Inflammatory macrophage (primary cell): ENCODE results near the gene SRPK1.
A peak's percentile ranks its signal among the peaks of the same experiment; 100 is the strongest.

Experiments
- DNase-seq, 2 donors: peaks; one replicate each; pipeline ENCODE4 v3.0.0-alpha.2; 2020 to 2022

SRPK1 gene

GRCh38 chr6:35897486-35897885, 23.4 kb downstream of the SRPK1 start:
- DNase-seq: no peak

DNA sequence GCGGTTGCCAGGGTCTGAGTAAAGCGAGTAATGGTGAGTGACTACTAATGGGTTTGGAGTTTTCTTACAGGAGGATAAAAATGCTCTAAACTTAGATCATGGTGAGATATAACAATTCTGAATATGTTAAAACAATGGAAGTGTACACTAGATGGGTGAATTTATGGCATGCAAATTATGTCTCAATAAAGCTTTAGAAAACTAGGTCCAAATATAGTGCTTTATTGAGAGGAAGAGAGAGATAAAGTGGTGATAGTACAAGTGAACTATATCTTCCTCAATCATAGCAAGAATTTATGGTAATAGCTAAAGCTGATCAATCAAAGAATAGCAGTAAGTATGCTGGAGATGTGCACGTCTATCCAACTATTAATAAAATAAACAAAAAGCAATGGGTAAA, 23.9 kb downstream of the SRPK1 start:
- DNase-seq: no peak

DNA sequence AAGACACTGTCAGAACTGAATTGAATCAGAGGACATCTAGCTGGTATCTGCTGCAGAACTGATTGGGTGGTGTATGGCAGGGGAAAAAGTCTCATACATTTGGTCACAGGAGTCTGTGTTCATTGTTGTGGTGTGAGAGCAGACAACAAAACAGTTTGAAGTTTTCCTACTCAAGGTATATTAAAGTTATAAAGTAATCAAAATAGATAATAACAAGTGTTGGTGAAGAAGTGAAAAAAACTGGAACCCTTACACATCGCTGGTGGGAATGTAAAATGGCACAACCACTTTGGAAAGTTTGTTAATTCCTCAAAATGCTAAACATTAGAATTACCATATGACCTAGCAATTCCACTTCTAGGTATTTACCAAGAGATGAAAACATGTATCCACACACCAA, 24.7 kb downstream of the SRPK1 start:
- no peak for DNase-seq

DNA sequence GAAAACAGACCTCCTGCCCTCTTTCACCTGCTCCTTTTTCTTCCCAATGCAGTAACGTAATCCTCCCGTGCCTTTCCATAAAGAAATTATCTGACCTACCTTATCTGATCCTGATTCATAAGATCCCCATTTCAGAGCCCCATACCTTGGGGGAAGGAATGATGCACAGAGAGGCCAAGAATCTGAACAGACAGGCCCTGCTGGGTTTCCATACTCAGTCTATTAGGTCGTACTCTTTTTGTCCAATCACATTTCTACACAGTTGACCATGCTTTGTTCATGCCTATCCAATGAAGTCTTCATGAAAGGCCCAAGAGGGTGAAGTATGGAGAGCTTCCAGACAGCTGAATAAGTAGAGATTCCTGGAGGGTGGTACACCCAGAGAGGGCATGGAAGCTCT, 25.3 kb downstream of the SRPK1 start:
- DNase-seq: no peak

- DNase-seq: peak in 1 of 2 donors; percentile 10
These were observed 26.1 kb downstream of the SRPK1 start for GRCh38 chr6:35894776-35895175.

- no peak for DNase-seq
These were observed 27.7 kb downstream of the SRPK1 start for GRCh38 chr6:35893246-35893645.

GRCh38 chr6:35892482-35892881, 28.4 kb downstream of the SRPK1 start:
- DNase-seq: no peak

DNA sequence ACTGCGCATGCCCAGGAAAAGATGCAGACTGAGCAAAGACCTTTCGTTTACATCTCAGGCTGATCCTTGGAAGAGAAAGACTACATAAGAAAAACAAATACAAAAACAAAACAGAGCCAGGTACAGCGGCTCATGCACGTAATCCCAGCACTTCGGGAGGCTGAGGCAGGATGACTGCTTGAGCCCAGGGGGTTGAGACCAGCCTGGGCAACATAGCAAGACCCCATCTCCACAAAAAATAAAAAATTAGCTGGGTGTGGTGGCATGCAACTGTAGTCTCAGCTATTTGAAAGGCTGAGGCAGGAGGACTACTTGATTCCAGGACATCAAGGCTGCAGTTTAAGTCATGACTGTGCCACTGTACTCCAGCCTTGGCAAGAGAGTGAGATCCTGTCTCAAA, 41.7 kb downstream of the SRPK1 start:
- no peak for DNase-seq

DNA sequence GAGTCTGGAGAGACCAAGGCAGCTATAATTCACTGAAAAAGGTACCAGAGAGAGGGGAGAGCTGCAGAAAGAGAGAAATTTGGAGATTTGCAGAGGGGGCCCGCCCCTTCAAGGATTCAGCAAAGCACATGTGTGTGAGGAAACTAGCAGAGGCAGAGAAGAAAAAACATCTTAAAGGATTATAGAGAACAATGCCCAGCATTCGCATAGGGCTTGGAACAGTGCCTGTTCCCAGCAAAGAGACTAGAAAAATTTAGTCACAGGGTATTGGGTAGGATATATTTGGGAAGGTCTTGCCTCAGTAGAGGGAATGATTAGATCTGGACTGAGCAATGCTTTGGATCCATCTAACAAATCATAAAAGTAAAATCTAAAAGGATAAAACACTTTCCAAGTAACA, 44.0 kb downstream of the SRPK1 start:
- no peak for DNase-seq

DNA sequence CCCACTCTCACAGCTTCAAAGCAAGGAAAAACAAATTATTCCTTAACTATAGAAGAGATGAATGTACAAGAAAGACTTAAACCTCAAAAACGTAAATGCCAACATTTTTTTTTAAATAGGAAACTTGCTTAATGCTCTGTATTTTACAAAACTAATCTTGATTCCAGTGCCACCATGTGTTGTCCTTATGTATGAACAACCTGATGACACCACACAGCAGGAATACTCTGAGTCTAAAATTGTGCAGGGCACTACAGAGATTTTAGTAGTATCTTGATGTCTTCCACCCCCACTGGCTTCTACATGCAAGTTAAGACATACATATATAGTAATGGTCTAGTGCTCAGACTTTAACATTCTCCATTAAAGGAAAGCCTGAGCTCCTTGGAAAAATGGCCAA, 46.2 kb downstream of the SRPK1 start:
- DNase-seq: no peak

GRCh38 chr6:35859367-35859766, 61.5 kb downstream of the SRPK1 start:
- DNase-seq: no peak

DNA sequence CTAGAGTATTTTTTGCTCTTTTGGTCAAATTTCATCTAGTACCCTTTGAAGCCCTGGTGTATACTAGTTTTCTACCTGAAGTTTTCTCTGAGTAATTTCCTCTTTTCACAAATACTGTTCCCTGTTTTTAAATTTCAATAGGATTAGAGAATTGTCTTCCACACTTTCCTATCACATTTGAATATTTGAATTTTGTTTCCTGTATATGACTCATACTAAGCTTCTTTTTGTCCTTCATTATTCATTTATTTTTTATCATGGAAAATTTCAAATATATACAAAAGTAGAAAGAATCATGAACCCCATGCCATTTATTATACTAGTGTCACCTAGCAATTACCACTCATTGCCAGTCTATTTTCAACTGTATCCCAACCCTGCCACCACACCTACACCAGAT, 63.0 kb downstream of the SRPK1 start:
- no peak for DNase-seq

DNA sequence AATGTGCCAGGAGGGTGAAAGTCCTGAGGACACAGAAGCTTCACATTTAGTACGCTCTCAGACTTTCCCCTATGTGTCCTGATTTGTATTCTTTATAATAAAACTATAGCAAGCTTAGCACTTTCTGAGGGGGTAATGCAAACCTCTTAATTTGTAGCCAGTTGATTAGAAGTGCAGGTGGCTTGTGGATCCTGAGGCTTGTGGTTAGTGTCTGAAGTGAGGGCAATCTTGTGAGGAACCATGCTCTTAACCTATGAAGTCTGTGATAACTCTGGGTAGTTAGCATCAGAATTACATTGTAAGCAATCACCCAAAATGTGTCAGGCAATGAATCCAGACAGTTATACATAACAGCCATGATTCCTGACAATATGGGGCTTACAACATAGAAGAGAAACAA, 64.6 kb downstream of the SRPK1 start:
- no peak for DNase-seq

DNA sequence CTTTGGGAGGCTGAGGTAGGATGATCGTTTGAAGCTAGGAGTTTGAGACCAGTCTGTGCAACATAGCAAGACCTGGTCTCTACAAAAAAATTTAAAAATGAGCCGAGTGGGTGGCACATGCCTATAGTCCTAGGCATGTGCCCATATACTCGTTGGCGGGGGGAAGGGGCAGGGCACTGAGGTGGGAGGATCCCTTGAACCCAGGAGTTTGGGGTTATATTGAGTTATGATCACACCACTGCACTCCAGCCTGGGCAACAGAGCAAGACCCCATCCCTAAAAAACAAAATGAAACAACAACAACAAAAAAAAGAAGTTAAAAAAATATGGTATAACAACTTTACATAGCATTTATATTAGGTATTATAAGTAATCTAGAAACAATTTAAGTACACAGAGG, 67.9 kb downstream of the SRPK1 start:
- no peak for DNase-seq

DNA sequence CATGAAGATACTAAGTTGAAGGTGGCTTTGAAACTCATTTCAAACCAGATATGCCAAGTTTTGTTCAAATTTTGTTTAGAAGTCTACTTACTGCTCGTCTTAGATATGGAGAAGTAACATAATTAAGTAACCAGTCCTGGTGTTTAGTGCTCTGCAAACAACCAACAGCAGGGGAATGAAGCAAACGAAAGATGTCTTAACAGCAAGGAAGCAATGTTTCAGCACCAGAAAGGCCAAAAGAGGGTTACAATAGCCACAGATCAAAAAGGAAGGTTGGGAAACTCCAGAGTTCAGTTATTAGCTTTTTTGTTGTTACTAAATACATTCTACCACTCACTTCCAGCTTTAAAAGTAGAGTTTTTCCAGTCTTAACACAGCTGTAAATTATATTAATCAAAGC, 70.7 kb downstream of the SRPK1 start:
- DNase-seq: peak; percentile 75 to 89

DNA sequence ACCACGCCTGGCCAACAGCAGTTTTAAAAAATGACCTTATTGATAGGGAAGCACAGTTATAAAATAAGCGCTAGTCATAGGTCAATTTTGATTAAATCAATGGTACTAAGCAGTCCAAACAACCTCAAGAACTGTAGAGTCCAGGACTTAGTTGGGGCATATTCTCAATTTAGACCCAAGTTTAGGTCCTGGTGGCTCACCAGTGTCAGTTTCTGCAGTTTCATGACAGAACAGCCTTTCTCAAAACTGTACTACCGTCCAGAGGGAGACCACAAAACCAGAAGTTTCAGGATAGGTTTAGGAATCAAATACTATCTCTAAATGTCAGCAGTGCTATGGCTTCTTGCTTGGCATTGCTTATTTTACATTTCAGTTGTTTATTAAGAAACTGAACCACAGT, 76.6 kb downstream of the SRPK1 start:
- no peak for DNase-seq

GRCh38 chr6:35842381-35842780, 78.5 kb downstream of the SRPK1 start:
- no peak for DNase-seq

DNA sequence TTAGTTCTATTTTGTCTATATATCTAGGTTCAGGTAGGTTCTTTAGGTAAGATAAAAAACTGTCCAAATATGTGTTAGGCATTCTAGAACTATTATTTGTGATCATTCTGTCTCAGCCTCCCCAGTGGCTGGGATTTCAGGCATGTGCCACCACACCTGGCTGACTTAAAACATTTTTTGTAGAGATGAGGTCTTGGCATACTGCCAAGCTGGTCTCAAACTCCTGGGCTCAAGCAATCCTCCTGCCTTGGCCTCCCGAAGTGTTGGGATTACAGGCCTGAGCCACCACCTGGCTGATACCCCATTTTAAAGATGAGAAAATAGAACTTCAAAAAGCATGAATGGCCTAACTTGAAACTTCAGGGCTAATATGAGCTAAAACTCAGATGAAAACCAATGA, 81.9 kb downstream of the SRPK1 start:
- no peak for DNase-seq

DNA sequence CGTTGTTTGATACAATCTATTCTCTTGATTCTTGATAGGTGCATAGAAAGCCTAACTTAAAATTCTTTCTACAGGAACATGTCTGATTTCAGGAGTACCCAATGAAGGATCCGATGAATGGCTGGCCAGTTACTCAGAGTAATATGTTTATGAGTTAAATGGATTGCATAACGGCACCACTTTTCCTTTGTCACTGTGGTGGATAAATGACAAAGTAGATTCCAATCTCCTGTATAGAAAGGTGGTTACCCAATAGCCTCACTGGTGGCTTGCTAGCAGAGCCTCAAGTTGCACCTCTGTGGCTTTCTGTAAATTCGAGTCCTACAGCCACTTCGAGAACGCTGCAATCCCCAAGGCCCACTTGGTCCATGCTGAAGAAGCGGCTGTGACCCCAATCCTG, 87.4 kb downstream of the SRPK1 start:
- DNase-seq: peak; percentile 22 to 43

GRCh38 chr6:35831257-35832007, 89.5 kb downstream of the SRPK1 start:
- no peak for DNase-seq

DNA sequence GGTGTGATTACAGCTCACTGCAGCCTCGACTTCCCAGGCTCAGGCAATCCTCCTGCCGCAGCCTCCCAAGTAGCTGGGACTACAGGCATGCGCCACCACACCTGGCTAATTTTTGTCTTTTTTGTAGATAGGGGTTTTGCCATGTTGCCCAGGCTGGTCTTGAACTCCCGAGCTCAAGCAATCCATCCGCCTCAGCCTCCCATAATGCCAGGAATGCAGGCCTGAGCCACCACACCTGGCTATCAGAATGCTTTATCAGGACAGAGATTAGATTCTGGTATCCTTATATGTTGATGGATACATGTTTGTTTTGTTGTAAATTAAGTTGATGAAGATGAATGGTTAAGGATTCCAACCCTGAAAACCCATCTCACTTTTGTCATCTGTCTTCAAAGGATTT, 91.6 kb downstream of the SRPK1 start:
- no peak for DNase-seq

DNA sequence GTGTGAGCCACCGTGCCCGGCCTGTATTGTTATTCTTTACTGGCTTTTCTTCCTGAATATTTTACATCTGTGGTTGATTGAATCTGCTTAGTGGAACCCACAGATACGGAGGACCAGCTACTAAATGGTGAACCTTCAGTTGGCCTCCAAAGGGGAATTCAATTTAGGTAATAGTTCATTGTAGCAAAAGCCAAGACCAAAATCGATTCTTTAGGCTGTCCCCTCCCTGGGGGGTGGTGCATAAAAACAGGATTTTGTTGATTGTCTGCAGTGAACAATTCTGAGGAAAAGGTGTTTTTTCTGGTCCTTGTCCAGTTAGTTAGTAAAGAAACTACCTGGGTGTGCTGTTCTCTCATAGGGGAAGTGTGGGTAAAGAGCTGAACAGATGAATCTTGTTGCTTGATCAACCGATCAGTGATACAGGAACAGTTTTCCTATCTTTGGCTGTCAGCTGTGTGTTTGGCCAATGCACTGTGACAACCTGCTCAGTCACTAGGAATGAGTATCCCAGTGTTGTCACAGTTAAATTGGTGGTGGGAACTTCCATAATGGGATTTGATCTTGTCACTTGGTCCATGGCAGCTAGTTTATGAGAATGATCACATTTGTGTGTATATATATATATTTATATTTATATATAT, 96.2 kb downstream of the SRPK1 start:
- DNase-seq: no peak

GRCh38 chr6:35823601-35824000, 97.3 kb downstream of the SRPK1 start:
- no peak for DNase-seq

DNA sequence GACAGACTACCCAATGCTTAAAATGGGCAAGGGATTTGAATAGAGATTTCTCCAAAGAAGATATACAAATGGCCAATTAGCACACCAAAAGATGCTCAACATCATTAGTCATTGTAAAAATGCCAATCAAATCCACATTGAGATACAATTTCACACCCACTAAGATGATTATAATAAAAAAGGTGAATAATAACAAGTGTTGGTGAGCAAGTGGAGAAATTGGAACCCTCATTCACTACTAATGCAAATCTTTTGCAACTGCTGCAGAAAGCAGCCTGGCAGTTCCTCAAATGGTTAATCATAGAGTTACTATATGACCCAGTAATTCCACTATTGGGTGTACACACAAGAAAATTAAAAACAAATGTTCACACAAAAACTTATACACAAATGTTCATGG, 103.4 kb downstream of the SRPK1 start:
- no peak for DNase-seq

DNA sequence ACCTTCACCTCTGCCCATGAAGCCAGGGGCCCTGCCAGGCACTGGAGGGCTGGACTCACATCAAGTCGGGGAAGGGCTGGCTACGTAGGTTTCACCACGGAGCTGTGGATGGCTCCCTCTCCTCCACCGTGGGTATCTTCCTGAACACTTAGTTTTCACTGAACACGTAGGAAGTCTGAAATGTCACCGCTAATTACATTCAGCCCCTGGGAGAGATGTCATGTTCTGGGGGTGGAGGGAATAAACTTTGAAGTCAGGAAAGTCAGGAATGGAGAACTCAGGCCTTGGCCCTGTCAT, 109.3 kb downstream of the SRPK1 start:
- DNase-seq: no peak
